ENCODE data around the gene NMNAT3.

GRCh38 chr3:139721370-139721769 lies 43.6 kb upstream of the NMNAT3 start:
- TF ChIP-seq POLR2A (IDR thresholded peaks at IDR 0.05) = no peak
- no peak for TF ChIP-seq CTCF (IDR thresholded peaks at IDR 0.05 in 4 of 5, conservative IDR thresholded peaks at IDR 0.05 in 1 of 5)
